Endothelial cell of umbilical vein (primary cell): ENCODE data around the gene NDUFA7. TPM values are rescaled to one million over a fixed set of nuclear protein-coding genes. Genes with fewer than 3 reads are reported as not detected.
"Not testable (repeated sequence)": the region's sequence is repeated elsewhere in the genome, so short reads cannot be mapped to it uniquely, and the experiment has no call there.

Source experiments
- BruUV-seq: library from RNA; stranded (reverse); fragments of 400-500 nt; replicated peaks from 2 replicates; lab custom pipeline; 2021; lab: Mats Ljungman, UMichigan
- CTCF ChIA-PET: fragments of 300-600, 350-600 bp; sonication (Branson Sonifier 250); formaldehyde crosslinking; loops from one replicate; lab custom pipeline; 2021; ENCODE audit warnings: antibody characterized with exemption, inconsistent platforms; lab: Charles Lee
- POLR2A ChIA-PET: fragments of 300-600, 350-600 bp; sonication (Branson Sonifier 250); formaldehyde crosslinking; loops from one replicate; lab custom pipeline; 2021; ENCODE audit warnings: antibody characterized with exemption, inconsistent platforms; lab: Charles Lee
- DNase-seq: peaks from one replicate; pipeline ENCODE4 v3.0.0-alpha.2; 2011; ENCODE audit warnings: low read depth, low spot score
- FAIRE-seq: peaks from 2 replicates; lab custom pipeline; 2011; peaks lifted over from hg19 to GRCh38; lab: Jason Lieb, UNC
- H2AFZ ChIP-seq: 2 replicates; pipeline ENCODE4 v1.6.0; 2012; ENCODE audit warnings: low read depth, low read length, control low read depth, inconsistent platforms
- H3K27ac ChIP-seq: 2 replicates; pipeline ENCODE4 v1.5.1; 2011; ENCODE audit warnings: low read depth, mild to moderate bottlenecking, control low read depth, low read length, moderate library complexity; ENCODE audit not compliant: insufficient read depth
- H3K27me3 ChIP-seq, 2 experiments: 2 replicates each; pipeline versions ENCODE4 v1.6.0 to v1.6.1; 2011; ENCODE audit warnings: low read length in 2 of 2, mixed read lengths in 1 of 2; ENCODE audit not compliant: control insufficient read depth in 2 of 2, insufficient read depth in 2 of 2
- H3K36me3 ChIP-seq, 2 experiments: 2 replicates in 1 of 2; 3 replicates in 1 of 2; pipeline ENCODE4 v1.5.1; 2011; ENCODE audit warnings: low read length in 2 of 2, mild to moderate bottlenecking in 1 of 2, moderate library complexity in 1 of 2; ENCODE audit not compliant: control insufficient read depth in 2 of 2, insufficient read depth in 2 of 2; ENCODE audit errors: extremely low read depth in 1 of 2
- H3K4me1 ChIP-seq: 3 replicates; pipeline ENCODE4 v1.5.1; 2011; ENCODE audit warnings: mild to moderate bottlenecking, low read length; ENCODE audit not compliant: control insufficient read depth, insufficient read depth; ENCODE audit errors: extremely low read depth
- H3K4me2 ChIP-seq: 2 replicates; pipeline ENCODE4 v1.6.1; 2011; ENCODE audit warnings: low read length, control low read depth, mixed read lengths; ENCODE audit not compliant: insufficient read depth
- H3K4me3 ChIP-seq, 3 experiments: fragments of 200-600 bp in 1 of 3; sonication (generic), shearing (Covaris generic) in 1 of 3; replicated peaks in 1 of 3; 2 replicates each; pipeline ENCODE4 v1.5.1; 2011 to 2016; ENCODE audit warnings: control low read depth in 3 of 3, low read length in 3 of 3, mild to moderate bottlenecking in 2 of 3, inconsistent platforms in 1 of 3, low read depth in 1 of 3, moderate library complexity in 1 of 3; ENCODE audit not compliant: insufficient read depth in 1 of 3
- H3K79me2 ChIP-seq: 2 replicates; pipeline ENCODE4 v1.6.0; 2012; ENCODE audit warnings: low read length, inconsistent platforms; ENCODE audit not compliant: control insufficient read depth, insufficient read depth
- H3K9ac ChIP-seq: replicated peaks from 2 replicates; pipeline ENCODE3; 2011; ENCODE audit warnings: low read length, control low read depth; ENCODE audit not compliant: insufficient read depth; ENCODE audit errors: extremely low read depth
- H3K9me1 ChIP-seq: replicated peaks from 3 replicates; pipeline ENCODE4 v1.6.0; 2011; ENCODE audit warnings: mild to moderate bottlenecking, low read length; ENCODE audit not compliant: control insufficient read depth, insufficient read depth; ENCODE audit errors: extremely low read depth
- H3K9me3 ChIP-seq: replicated peaks from 2 replicates; pipeline ENCODE4 v1.5.1; 2012; ENCODE audit warnings: low read length, inconsistent platforms; ENCODE audit not compliant: control insufficient read depth, insufficient read depth
- H4K20me1 ChIP-seq: replicated peaks from 2 replicates; pipeline ENCODE3; 2011; ENCODE audit warnings: mild to moderate bottlenecking, low read length; ENCODE audit not compliant: control insufficient read depth, insufficient read depth; ENCODE audit errors: extremely low read depth
- CTCF ChIP-seq, 2 donors: IDR thresholded peaks; 1 replicate in 1 of 2; 2 replicates in 1 of 2; pipeline ENCODE4 v1.5.1; 2011; ENCODE audit warnings: low read length in 2 of 2, mild to moderate bottlenecking in 2 of 2, moderate library complexity in 2 of 2, control low read depth in 1 of 2, inconsistent platforms in 1 of 2, low read depth in 1 of 2; ENCODE audit not compliant: insufficient read depth in 1 of 2; ENCODE audit errors: extremely low read depth in 1 of 2
- EZH2 ChIP-seq: IDR thresholded peaks from 2 replicates; pipeline ENCODE4 v1.6.1; 2012; ENCODE audit warnings: borderline replicate concordance, low read depth, mild to moderate bottlenecking, moderate library complexity, low read length, inconsistent platforms; ENCODE audit not compliant: severe bottlenecking
- FOS ChIP-seq: IDR thresholded peaks from 2 replicates; pipeline ENCODE4 v1.6.1; 2011; ENCODE audit warnings: mild to moderate bottlenecking, low read length, moderate library complexity, borderline replicate concordance; ENCODE audit not compliant: insufficient read depth
- GATA2 ChIP-seq: IDR thresholded peaks from 2 replicates; pipeline ENCODE4 v1.7.0; 2011; ENCODE audit warnings: low read depth, mild to moderate bottlenecking, moderate library complexity, mixed read lengths, low read length; ENCODE audit not compliant: insufficient read length, insufficient read depth
- JUN ChIP-seq: IDR thresholded peaks from 2 replicates; pipeline ENCODE4 v1.6.1; 2011; ENCODE audit warnings: borderline replicate concordance, low read depth; ENCODE audit not compliant: insufficient read length, insufficient read depth
- MAX ChIP-seq: IDR thresholded peaks from 2 replicates; pipeline ENCODE4 v1.6.1; 2011; ENCODE audit not compliant: insufficient read depth, insufficient read length
- MYC ChIP-seq: IDR thresholded peaks from one replicate; pipeline ENCODE4 v1.6.1; 2011; ENCODE audit warnings: mild to moderate bottlenecking, low read depth, low read length
- POLR2A ChIP-seq: IDR thresholded peaks from 2 replicates; pipeline ENCODE4 v1.6.1; 2012; ENCODE audit warnings: low read depth, mild to moderate bottlenecking, control low read depth, low read length
- POLR2AphosphoS5 ChIP-seq: IDR thresholded peaks from 2 replicates; pipeline ENCODE4 v1.6.1; 2012; ENCODE audit warnings: low read depth, mild to moderate bottlenecking, control low read depth, low read length, moderate library complexity; ENCODE audit not compliant: insufficient read depth
- dilution Hi-C: fragments of 300-500 bp; cut with MboI; formaldehyde crosslinking; loops from one replicate; pipeline ENCODE4 v1.15.0; 2019; ENCODE audit warnings: low sequenced_read_pairs; ENCODE audit not compliant: extremely low pct_ligation_motif_present
- intact Hi-C: fragments of 100-400 bp; cut with micrococcal nuclease; formaldehyde crosslinking; loops from one replicate; pipeline ENCODE4 v1.10.0; 2022
- polyA plus RNA-seq, 4 experiments: library from polyadenylated mRNA; depleted of rRNA in 3 of 4; stranded (reverse) in 3 of 4; unstranded in 1 of 4; fragments of >200 nt; gene quantifications; 2 replicates each; pipeline versions ENCODE4 v1.2.1 to v1.2.3, GENCODE V29; 2011 to 2012; ENCODE audit warnings: missing spikeins in 1 of 4
- total RNA-seq: library from RNA; stranded (reverse); gene quantifications from 2 replicates; pipeline ENCODE4 v1.2.3, GENCODE V29; 2021

The NDUFA7 gene
- total and polyA plus RNA-seq, 2 donors (not counting 3 experiments of a cell fraction or from before 2014, with no cell fraction given): 60.2 to 169 TPM

- BruUV-seq: no TSS peak
- POLR2A ChIA-PET: interaction anchor here (0.7 kb wide), 1 partner anchor 23 kb away, joined by 4 read pairs; the partner anchor contains the start of gene KANK3
- intact Hi-C loops: loop anchor here (2.0 to 10.0 kb wide), 2 partner anchors 23 to 55 kb away; partner anchors contain the start of gene KANK3
Observed at GRCh38 chr19:8319807-8320520, 1.2 kb downstream of the NDUFA7 start.

GRCh38 chr19:8318835-8319234 is 2.3 kb downstream of the NDUFA7 start:
- H2AFZ ChIP-seq, BruUV-seq, H3K9ac ChIP-seq, H3K4me2 ChIP-seq, H4K20me1 ChIP-seq, DNase-seq, H3K9me3 ChIP-seq, POLR2A ChIA-PET, H3K9me1 ChIP-seq, H3K27me3 ChIP-seq, H3K36me3 ChIP-seq, dilution Hi-C loops, H3K4me3 ChIP-seq, H3K27ac ChIP-seq: not testable (repeated sequence)
- peaks cover 24% of the 10 kb centered on the region for H3K4me1 ChIP-seq
- peaks cover 32% of the 10 kb centered on the region for H3K79me2 ChIP-seq
- intact Hi-C loops: loop anchor here (10.0 kb wide), 1 partner anchor 54 kb away; no protein-coding TSS in a partner anchor
- CTCF ChIA-PET: interaction anchor here (0.7 to 1.6 kb wide), 4 partner anchors 11 to 195 kb away, joined by 3 to 7 read pairs (median 4); partner anchors contain the start of gene ZNF414
- peak; percentile 26 for FAIRE-seq

More at GRCh38 chr19:8319807-8320520, 1.2 kb downstream of the NDUFA7 start:
- no peaks in the 10 kb centered on the region for H4K20me1 ChIP-seq
- dilution Hi-C loops: no loop called here
- H3K4me1 ChIP-seq: peaks cover 26% of the 10 kb centered on the region
- H3K27ac ChIP-seq: peak overlapping the region; percentile 82
- H3K9ac ChIP-seq: peak overlapping the region; percentile 95
- no peak for TF ChIP-seq POLR2A
- no peak for TF ChIP-seq CTCF (IDR thresholded peaks at IDR 0.05; ENCODE audit: extremely low read depth in 1 of 2, insufficient read depth in 1 of 2, low read depth in 1 of 2, low read length in 2 of 2)
- TF ChIP-seq FOS: no peak
- no peak for TF ChIP-seq EZH2
- TF ChIP-seq MAX: no peak
- TF ChIP-seq JUN: no peak
- no peak for TF ChIP-seq GATA2
- TF ChIP-seq MYC: no peak
- no peak for TF ChIP-seq POLR2AphosphoS5
- no peaks in the 10 kb centered on the region for H3K9me3 ChIP-seq
- DNase-seq (no peak), FAIRE-seq (no peak)
- no peak overlapping the region for H2AFZ ChIP-seq
- no peaks in the 10 kb centered on the region for H3K9me1 ChIP-seq
- H3K36me3 ChIP-seq: peaks cover 5 to 6% of the 10 kb centered on the region in 2 experiments
- peaks cover 32% of the 10 kb centered on the region for H3K79me2 ChIP-seq
- CTCF ChIA-PET: interaction anchor here (1.3 to 1.4 kb wide), 2 partner anchors 21 to 53 kb away, joined by 3 to 7 read pairs; no protein-coding TSS in a partner anchor
- H3K27me3 ChIP-seq: no peaks in the 10 kb centered on the region
- H3K4me3 ChIP-seq: peak overlapping the region; percentile 78 to 92 (median 83)
- H3K4me2 ChIP-seq: peak overlapping the region; percentile 65
